ENCODE results near the gene ZDHHC14.

ZDHHC14 gene

DNA sequence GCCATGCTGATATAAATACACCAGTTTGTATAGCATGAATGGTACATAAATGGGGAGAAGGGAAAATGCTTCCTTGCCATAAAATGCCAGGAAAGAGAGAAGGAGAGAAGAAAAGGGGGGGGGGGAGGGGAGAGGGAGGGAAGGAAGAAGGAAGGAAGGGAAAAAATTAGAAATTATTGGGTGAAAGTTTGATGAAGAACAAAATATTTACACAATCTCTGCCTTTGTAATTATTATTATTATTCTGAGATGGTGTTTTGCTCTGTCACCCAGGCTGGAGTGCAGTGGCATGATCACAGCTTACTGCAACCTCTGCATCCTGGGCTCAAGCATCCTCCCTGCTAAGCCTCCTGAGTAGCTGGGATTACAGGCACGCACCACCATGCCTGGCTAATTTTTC lies 10.2 kb upstream of the ZDHHC14 start:
- no peak for ATAC-seq

GRCh38 chr6:157372501-157373280 lies 8.3 kb upstream of the ZDHHC14 start:
- ATAC-seq: no peak
- no peak for TF ChIP-seq PPARA (CRISPR knock-in tag; IDR thresholded peaks at IDR 0.05; ENCODE audit: borderline replicate concordance)
- no peak for TF ChIP-seq ZNF565 (CRISPR knock-in tag; conservative IDR thresholded peaks at IDR 0.05; ENCODE audit: low read depth)
- TF ChIP-seq, protein P1, sequence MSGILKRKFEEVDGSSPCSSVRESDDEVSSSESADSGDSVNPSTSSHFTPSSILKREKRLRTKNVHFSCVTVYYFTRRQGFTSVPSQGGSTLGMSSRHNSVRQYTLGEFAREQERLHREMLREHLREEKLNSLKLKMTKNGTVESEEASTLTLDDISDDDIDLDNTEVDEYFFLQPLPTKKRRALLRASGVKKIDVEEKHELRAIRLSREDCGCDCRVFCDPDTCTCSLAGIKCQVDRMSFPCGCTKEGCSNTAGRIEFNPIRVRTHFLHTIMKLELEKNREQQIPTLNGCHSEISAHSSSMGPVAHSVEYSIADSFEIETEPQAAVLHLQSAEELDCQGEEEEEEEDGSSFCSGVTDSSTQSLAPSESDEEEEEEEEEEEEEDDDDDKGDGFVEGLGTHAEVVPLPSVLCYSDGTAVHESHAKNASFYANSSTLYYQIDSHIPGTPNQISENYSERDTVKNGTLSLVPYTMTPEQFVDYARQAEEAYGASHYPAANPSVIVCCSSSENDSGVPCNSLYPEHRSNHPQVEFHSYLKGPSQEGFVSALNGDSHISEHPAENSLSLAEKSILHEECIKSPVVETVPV (CRISPR knock-in tag; IDR thresholded peaks at IDR 0.05): no peak
- no peak for TF ChIP-seq ARNTL (CRISPR knock-in tag; IDR thresholded peaks at IDR 0.05; ENCODE audit: borderline replicate concordance, low read depth)
- no peak for TF ChIP-seq ESRRG (CRISPR knock-in tag; IDR thresholded peaks at IDR 0.05)
- TF ChIP-seq ISL1 (CRISPR knock-in tag; IDR thresholded peaks at IDR 0.05): no peak

More for the DNA sequence above, 10.2 kb upstream of the ZDHHC14 start:
- TF ChIP-seq TCF4 (CRISPR knock-in tag; IDR thresholded peaks at IDR 0.05; ENCODE audit: borderline replicate concordance): no peak
- TF ChIP-seq PPARA (CRISPR knock-in tag; IDR thresholded peaks at IDR 0.05; ENCODE audit: borderline replicate concordance): no peak

DNA sequence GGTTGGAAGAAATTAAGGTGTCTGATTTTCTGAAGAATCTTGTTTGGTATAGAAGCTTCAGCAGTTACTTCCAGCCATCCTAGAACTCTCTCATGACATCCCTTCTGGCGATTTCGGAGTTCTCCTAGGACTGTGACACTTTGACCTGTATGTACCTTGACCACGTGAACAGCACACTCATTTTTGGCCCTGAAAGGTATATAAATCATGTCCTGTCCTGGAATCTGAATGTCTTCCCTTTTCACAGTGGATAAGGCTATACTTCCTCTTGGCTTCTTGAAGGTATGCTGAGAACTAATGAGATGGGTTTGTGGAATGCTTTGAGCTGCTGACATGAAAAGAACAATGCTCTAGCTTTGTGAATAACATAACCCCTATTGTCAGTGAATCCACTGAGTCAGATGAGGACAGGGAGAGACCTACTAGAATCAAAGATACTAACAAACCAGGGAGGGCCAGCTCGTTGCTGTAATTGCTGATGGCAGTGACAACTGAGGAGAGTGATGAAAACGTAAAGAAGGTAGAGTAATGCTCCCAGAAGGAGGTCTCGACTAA lies 6.0 kb upstream of the ZDHHC14 start:
- no peak for ATAC-seq

GRCh38 chr6:157376241-157376640 lies 4.7 kb upstream of the ZDHHC14 start:
- TF ChIP-seq TOX (CRISPR knock-in tag; IDR thresholded peaks at IDR 0.05; ENCODE audit: borderline replicate concordance) (no peak), ZNF565 (CRISPR knock-in tag; conservative IDR thresholded peaks at IDR 0.05; ENCODE audit: low read depth) (no peak), GLIS3 (CRISPR knock-in tag; IDR thresholded peaks at IDR 0.05) (no peak), PPARA (CRISPR knock-in tag; IDR thresholded peaks at IDR 0.05; ENCODE audit: borderline replicate concordance) (no peak), ZNF70 (CRISPR knock-in tag; IDR thresholded peaks at IDR 0.05) (no peak), ZC3H10 (CRISPR knock-in tag; IDR thresholded peaks at IDR 0.05) (no peak), BACH2 (CRISPR knock-in tag; IDR thresholded peaks at IDR 0.05; ENCODE audit: borderline replicate concordance) (no peak), PATZ1 (CRISPR knock-in tag; IDR thresholded peaks at IDR 0.05; ENCODE audit: borderline replicate concordance) (no peak), ZFP3 (CRISPR knock-in tag; IDR thresholded peaks at IDR 0.05) (no peak)
- TF ChIP-seq, protein P2, sequence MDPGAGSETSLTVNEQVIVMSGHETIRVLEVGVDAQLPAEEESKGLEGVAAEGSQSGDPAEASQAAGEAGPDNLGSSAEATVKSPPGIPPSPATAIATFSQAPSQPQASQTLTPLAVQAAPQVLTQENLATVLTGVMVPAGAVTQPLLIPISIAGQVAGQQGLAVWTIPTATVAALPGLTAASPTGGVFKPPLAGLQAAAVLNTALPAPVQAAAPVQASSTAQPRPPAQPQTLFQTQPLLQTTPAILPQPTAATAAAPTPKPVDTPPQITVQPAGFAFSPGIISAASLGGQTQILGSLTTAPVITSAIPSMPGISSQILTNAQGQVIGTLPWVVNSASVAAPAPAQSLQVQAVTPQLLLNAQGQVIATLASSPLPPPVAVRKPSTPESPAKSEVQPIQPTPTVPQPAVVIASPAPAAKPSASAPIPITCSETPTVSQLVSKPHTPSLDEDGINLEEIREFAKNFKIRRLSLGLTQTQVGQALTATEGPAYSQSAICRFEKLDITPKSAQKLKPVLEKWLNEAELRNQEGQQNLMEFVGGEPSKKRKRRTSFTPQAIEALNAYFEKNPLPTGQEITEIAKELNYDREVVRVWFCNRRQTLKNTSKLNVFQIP (CRISPR knock-in tag; IDR thresholded peaks at IDR 0.05; ENCODE audit: borderline replicate concordance, low read depth): no peak
- ATAC-seq: no peak

More for the DNA sequence above, 6.0 kb upstream of the ZDHHC14 start:
- no peak for TF ChIP-seq SNAI2 (CRISPR knock-in tag; IDR thresholded peaks at IDR 0.05)
- TF ChIP-seq BACH2 (CRISPR knock-in tag; IDR thresholded peaks at IDR 0.05; ENCODE audit: borderline replicate concordance): no peak
- TF ChIP-seq TCF4 (CRISPR knock-in tag; IDR thresholded peaks at IDR 0.05; ENCODE audit: borderline replicate concordance): no peak
- no peak for TF ChIP-seq PPARA (CRISPR knock-in tag; IDR thresholded peaks at IDR 0.05; ENCODE audit: borderline replicate concordance)
- TF ChIP-seq TOX (CRISPR knock-in tag; IDR thresholded peaks at IDR 0.05; ENCODE audit: borderline replicate concordance): no peak
- TF ChIP-seq CSDC2 (CRISPR knock-in tag; IDR thresholded peaks at IDR 0.05): no peak
- no peak for TF ChIP-seq ZNF70 (CRISPR knock-in tag; IDR thresholded peaks at IDR 0.05)
- TF ChIP-seq RARB (CRISPR knock-in tag; IDR thresholded peaks at IDR 0.05): no peak
- no peak for TF ChIP-seq ZNF8 (CRISPR knock-in tag; IDR thresholded peaks at IDR 0.05)
- no peak for TF ChIP-seq GLIS3 (CRISPR knock-in tag; IDR thresholded peaks at IDR 0.05)
- TF ChIP-seq ZFP3 (CRISPR knock-in tag; IDR thresholded peaks at IDR 0.05): no peak
- TF ChIP-seq ISL1 (CRISPR knock-in tag; IDR thresholded peaks at IDR 0.05): no peak
- TF ChIP-seq PATZ1 (CRISPR knock-in tag; IDR thresholded peaks at IDR 0.05; ENCODE audit: borderline replicate concordance): no peak
- TF ChIP-seq CREB5 (CRISPR knock-in tag; IDR thresholded peaks at IDR 0.05; ENCODE audit: low read depth): no peak
- no peak for TF ChIP-seq ESRRG (CRISPR knock-in tag; IDR thresholded peaks at IDR 0.05)
- no peak for TF ChIP-seq ARNTL (CRISPR knock-in tag; IDR thresholded peaks at IDR 0.05; ENCODE audit: borderline replicate concordance, low read depth)

All from SK-N-SH treated with all-trans-retinoic acid at 6 μM for 48 hours (cell line).